SK-N-SH (cell line): ENCODE measurements around the gene PGM5. TPM values are rescaled to one million over a fixed set of nuclear protein-coding genes. Genes with fewer than 3 reads are reported as not detected.

Experiments used
- CTCF ChIA-PET: fragments of 300-600, 350-600 bp; formaldehyde crosslinking; extraction: SDS; loops from one replicate; lab custom pipeline; 2021; lab: Yijun Ruan, JAX
- POLR2A ChIA-PET: fragments of 350-600 bp; sonication (Branson Sonifier 250); formaldehyde crosslinking; extraction: SDS; loops from one replicate; lab custom pipeline; 2020; ENCODE audit warnings: antibody characterized with exemption, inconsistent platforms; lab: Yijun Ruan, JAX
- DNase-seq: peaks from one replicate; pipeline ENCODE4 v3.0.0; 2012
- H2AFZ ChIP-seq: fragments of 200-600 bp; sonication (generic); 2 replicates; pipeline ENCODE4 v1.8.1; 2016; ENCODE audit warnings: antibody characterized with exemption, mild to moderate bottlenecking, low read depth
- H3F3A ChIP-seq: fragments of 200-600 bp; sonication (generic); replicated peaks from 2 replicates; pipeline ENCODE3; 2016; ENCODE audit warnings: antibody characterized with exemption, mild to moderate bottlenecking; ENCODE audit not compliant: insufficient read depth
- H3K27ac ChIP-seq, 2 experiments: fragments of 200-500 bp in 1 of 2; fragments of 200-600 bp in 1 of 2; sonication (Bioruptor generic) in 1 of 2; sonication (generic), shearing (Covaris generic) in 1 of 2; 2 replicates each; pipeline versions ENCODE4 v1.5.1 to v1.6.1; 2014 to 2016; ENCODE audit warnings: low read depth in 2 of 2, inconsistent platforms in 1 of 2, low read length in 1 of 2, mild to moderate bottlenecking in 1 of 2, mixed read lengths in 1 of 2
- H3K27me3 ChIP-seq: fragments of 200-600 bp; sonication (generic), shearing (Covaris generic); 2 replicates; pipeline ENCODE4 v1.6.1; 2016; ENCODE audit warnings: mixed run types; ENCODE audit not compliant: insufficient read depth
- H3K36me3 ChIP-seq, 2 experiments: fragments of 200-500 bp in 1 of 2; fragments of 200-600 bp in 1 of 2; sonication (Bioruptor generic) in 1 of 2; sonication (generic) in 1 of 2; replicated peaks in 1 of 2; 2 replicates each; pipeline versions ENCODE3 to v1.5.1; 2014 to 2016; ENCODE audit warnings: low read length in 1 of 2, mild to moderate bottlenecking in 1 of 2; ENCODE audit not compliant: insufficient read depth in 2 of 2, control insufficient read depth in 1 of 2
- H3K4me1 ChIP-seq, 2 experiments: fragments of 200-500 bp in 1 of 2; fragments of 200-600 bp in 1 of 2; sonication (Bioruptor generic) in 1 of 2; sonication (generic), shearing (Covaris generic) in 1 of 2; 2 replicates each; pipeline versions ENCODE4 v1.5.1 to v1.6.1; 2014 to 2016; ENCODE audit warnings: low read depth in 1 of 2, low read length in 1 of 2, mixed run types in 1 of 2; ENCODE audit not compliant: insufficient read depth in 2 of 2, control insufficient read depth in 1 of 2
- H3K4me2 ChIP-seq: fragments of 200-600 bp; sonication (generic), shearing (Covaris generic); 2 replicates; pipeline ENCODE4 v1.6.1; 2017; ENCODE audit warnings: mixed run types
- H3K4me3 ChIP-seq, 2 experiments: fragments of 200-500 bp in 1 of 2; fragments of 200-600 bp in 1 of 2; sonication (Bioruptor generic) in 1 of 2; sonication (generic), shearing (Covaris generic) in 1 of 2; 2 replicates each; pipeline versions ENCODE4 v1.5.1 to v1.8.1; 2014 to 2016; ENCODE audit warnings: low read depth in 2 of 2, inconsistent platforms in 1 of 2, low read length in 1 of 2, mild to moderate bottlenecking in 1 of 2, mixed read lengths in 1 of 2, moderate library complexity in 1 of 2
- H3K79me2 ChIP-seq: fragments of 200-600 bp; sonication (generic); 2 replicates; pipeline ENCODE4 v1.8.1; 2017; ENCODE audit warnings: mild to moderate bottlenecking; ENCODE audit not compliant: insufficient read depth
- H3K9ac ChIP-seq: fragments of 200-600 bp; sonication (generic); 2 replicates; pipeline ENCODE4 v1.6.1; 2017; ENCODE audit warnings: mixed run types
- H3K9me2 ChIP-seq: fragments of 200-600 bp; sonication (generic); 2 replicates; pipeline ENCODE4 v1.6.1; 2017; ENCODE audit warnings: mixed run types
- H3K9me3 ChIP-seq: fragments of 200-600 bp; sonication (generic); 2 replicates; pipeline ENCODE4 v1.6.1; 2017; ENCODE audit warnings: mixed run types, mild to moderate bottlenecking, moderate library complexity
- H4K20me1 ChIP-seq: fragments of 200-600 bp; sonication (generic); 2 replicates; pipeline ENCODE4 v1.6.1; 2017; ENCODE audit warnings: mild to moderate bottlenecking, mixed run types; ENCODE audit not compliant: insufficient read depth
- CHD2 ChIP-seq: fragments of 150-350 bp; IDR thresholded peaks from 2 replicates; pipeline ENCODE4 v1.6.1; 2018; ENCODE audit warnings: low read length; ENCODE audit not compliant: partially characterized antibody
- ELF1 ChIP-seq: IDR thresholded peaks from 2 replicates; pipeline ENCODE4 v1.4.0; 2012
- EP300 ChIP-seq, 2 experiments: IDR thresholded peaks; 2 replicates each; pipeline versions ENCODE4 v1.4.0 to v1.6.1; 2012; ENCODE audit warnings: borderline replicate concordance in 1 of 2, low read depth in 1 of 2, low read length in 1 of 2
- FOSL2 ChIP-seq: IDR thresholded peaks from 2 replicates; pipeline ENCODE4 v1.4.0; 2012; ENCODE audit warnings: low read depth, mild to moderate bottlenecking, moderate library complexity, borderline replicate concordance
- GABPA ChIP-seq: IDR thresholded peaks from 2 replicates; pipeline ENCODE4 v1.4.0; 2012; ENCODE audit warnings: low read depth, mild to moderate bottlenecking
- MXI1 ChIP-seq: IDR thresholded peaks from 2 replicates; pipeline ENCODE4 v1.6.1; 2012; ENCODE audit warnings: mild to moderate bottlenecking, low read depth, low read length, improper control_type of control experiment
- NFIC ChIP-seq: IDR thresholded peaks from 2 replicates; pipeline ENCODE4 v1.4.0; 2012; ENCODE audit warnings: borderline replicate concordance
- NRF1 ChIP-seq: IDR thresholded peaks from 2 replicates; pipeline ENCODE4 v1.6.1; 2012; ENCODE audit warnings: low read depth, mild to moderate bottlenecking, low read length
- POLR2AphosphoS5 ChIP-seq: IDR thresholded peaks from 2 replicates; pipeline ENCODE4 v1.6.1; 2012; ENCODE audit warnings: low read depth, low read length
- RAD21 ChIP-seq: IDR thresholded peaks from 2 replicates; pipeline ENCODE4 v1.6.1; 2012; ENCODE audit warnings: mild to moderate bottlenecking, low read length
- RCOR1 ChIP-seq: fragments of 150-350 bp; IDR thresholded peaks from 2 replicates; pipeline ENCODE4 v1.6.1; 2017; ENCODE audit warnings: antibody characterized with exemption, low read length
- RFX5 ChIP-seq: IDR thresholded peaks from 2 replicates; pipeline ENCODE4 v1.6.1; 2012; ENCODE audit warnings: mild to moderate bottlenecking, improper control_type of control experiment, low read length
- SIN3A ChIP-seq: IDR thresholded peaks from 2 replicates; pipeline ENCODE4 v1.6.1; 2012; ENCODE audit warnings: low read depth, mild to moderate bottlenecking, low read length, moderate library complexity, borderline replicate concordance
- TEAD4 ChIP-seq: IDR thresholded peaks from 2 replicates; pipeline ENCODE4 v1.4.0; 2012; ENCODE audit warnings: mild to moderate bottlenecking, borderline replicate concordance; ENCODE audit not compliant: insufficient read depth
- WGBS: methylation state at CpG from one replicate; pipeline ENCODE4 v1.1.6; 2017; ENCODE audit warnings: low lambda C conversion rate; 5-methylcytosine and 5-hydroxymethylcytosine counted together
- polyA plus RNA-seq, 3 experiments: library from polyadenylated mRNA; depleted of rRNA; stranded (reverse); fragments of >200 nt; gene quantifications; 2 replicates each; pipeline ENCODE4 v1.2.3, GENCODE V29; 2012
- TF ChIP-seq, protein P1 (sequence below): fragments of 200-600 bp; sonication (generic); IDR thresholded peaks from 2 replicates; pipeline ENCODE4 v1.6.1; 2017; ENCODE audit warnings: antibody characterized with exemption, mild to moderate bottlenecking, moderate library complexity
- TF ChIP-seq, protein P2 (sequence below): fragments of 150-350 bp; IDR thresholded peaks from 2 replicates; pipeline ENCODE4 v1.6.1; 2017; ENCODE audit warnings: antibody characterized with exemption, low read length, low read depth, borderline replicate concordance
- TF ChIP-seq, protein P3 (sequence below): IDR thresholded peaks from 2 replicates; pipeline ENCODE4 v1.6.1; 2012; ENCODE audit warnings: mild to moderate bottlenecking, low read depth, low read length, moderate library complexity
- TF ChIP-seq, protein P4 (sequence below): IDR thresholded peaks from 2 replicates; pipeline ENCODE4 v1.4.0; 2012; ENCODE audit warnings: low read depth, borderline replicate concordance

The PGM5 gene
- polyA plus RNA-seq, 1 of the 3 experiments (the other 2 are of a cell fraction) = not detected

DNA sequence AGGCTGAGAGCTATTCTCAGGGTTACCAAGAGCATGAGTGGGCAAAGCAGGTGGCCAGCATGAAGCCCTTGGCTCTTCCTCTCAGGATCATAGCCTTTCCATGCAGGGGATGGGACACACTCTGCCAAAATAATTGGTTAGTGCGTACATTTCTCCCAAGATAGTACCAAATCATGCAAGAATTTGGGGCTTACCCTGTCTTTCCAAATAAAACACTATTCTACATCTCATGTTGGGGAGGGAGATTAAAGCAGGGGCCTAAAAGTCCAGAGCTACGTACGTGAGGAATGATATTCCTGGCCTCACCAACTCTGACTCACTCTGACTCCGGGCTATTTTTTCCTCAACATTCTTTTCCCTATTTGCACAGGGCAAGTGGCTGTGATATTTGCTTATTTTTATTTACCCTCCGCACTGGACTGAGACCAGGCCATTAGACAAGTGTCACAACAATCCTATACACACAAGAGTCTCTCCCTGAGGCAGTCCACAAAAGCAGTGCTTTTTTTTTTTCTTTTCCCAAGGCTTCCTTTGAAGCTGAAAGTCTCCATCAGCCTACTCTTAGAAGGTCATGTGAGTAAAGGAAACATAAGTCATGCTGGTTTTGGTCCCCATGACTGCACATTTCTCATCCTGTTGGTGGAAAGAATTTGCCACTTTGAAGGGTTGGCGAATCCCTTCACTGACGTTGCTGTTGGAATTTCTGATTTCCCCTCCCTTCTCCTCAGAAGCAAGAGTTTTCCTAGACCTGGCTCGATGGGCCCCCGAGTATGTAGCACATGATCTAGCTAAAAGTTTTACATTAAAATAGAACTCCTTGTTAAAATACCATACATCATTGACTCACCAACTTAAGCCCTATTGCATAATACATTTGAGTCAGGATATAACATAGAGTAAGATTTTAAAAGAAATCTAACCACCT lies 144.3 kb downstream of the PGM5 start:
- no peak for TF ChIP-seq RCOR1
- no peak for TF ChIP-seq RAD21
- no peak for TF ChIP-seq ELF1
- TF ChIP-seq, protein P1, sequence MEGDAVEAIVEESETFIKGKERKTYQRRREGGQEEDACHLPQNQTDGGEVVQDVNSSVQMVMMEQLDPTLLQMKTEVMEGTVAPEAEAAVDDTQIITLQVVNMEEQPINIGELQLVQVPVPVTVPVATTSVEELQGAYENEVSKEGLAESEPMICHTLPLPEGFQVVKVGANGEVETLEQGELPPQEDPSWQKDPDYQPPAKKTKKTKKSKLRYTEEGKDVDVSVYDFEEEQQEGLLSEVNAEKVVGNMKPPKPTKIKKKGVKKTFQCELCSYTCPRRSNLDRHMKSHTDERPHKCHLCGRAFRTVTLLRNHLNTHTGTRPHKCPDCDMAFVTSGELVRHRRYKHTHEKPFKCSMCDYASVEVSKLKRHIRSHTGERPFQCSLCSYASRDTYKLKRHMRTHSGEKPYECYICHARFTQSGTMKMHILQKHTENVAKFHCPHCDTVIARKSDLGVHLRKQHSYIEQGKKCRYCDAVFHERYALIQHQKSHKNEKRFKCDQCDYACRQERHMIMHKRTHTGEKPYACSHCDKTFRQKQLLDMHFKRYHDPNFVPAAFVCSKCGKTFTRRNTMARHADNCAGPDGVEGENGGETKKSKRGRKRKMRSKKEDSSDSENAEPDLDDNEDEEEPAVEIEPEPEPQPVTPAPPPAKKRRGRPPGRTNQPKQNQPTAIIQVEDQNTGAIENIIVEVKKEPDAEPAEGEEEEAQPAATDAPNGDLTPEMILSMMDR = no peak
- TF ChIP-seq POLR2AphosphoS5 = no peak
- TF ChIP-seq TEAD4 = no peak
- TF ChIP-seq NFIC = no peak
- no peak for TF ChIP-seq GABPA
- TF ChIP-seq SIN3A = no peak
- H3K79me2 ChIP-seq = no peaks in the 10 kb centered on the region
- no peak overlapping the region for H3K9ac ChIP-seq
- no peak overlapping the region for H3K27ac ChIP-seq
- H4K20me1 ChIP-seq = no peaks in the 10 kb centered on the region
- H3K27me3 ChIP-seq = no peaks in the 10 kb centered on the region
- H3K9me2 ChIP-seq = no peaks in the 10 kb centered on the region
- CTCF ChIA-PET = no interaction called here
- H2AFZ ChIP-seq = no peak overlapping the region
- no peak overlapping the region for H3K4me3 ChIP-seq
- POLR2A ChIA-PET = no interaction called here
- H3K36me3 ChIP-seq = no peaks in the 10 kb centered on the region
- 2% methylated on average over 9 of the region's 9 CpGs for WGBS
- H3F3A ChIP-seq = no peaks in the 10 kb centered on the region
- H3K4me2 ChIP-seq = peak overlapping the region; percentile 41; the same call in 1 of the 2 replicates
- no peak for DNase-seq
- no peaks in the 10 kb centered on the region for H3K9me3 ChIP-seq
- H3K4me1 ChIP-seq = no peaks in the 10 kb centered on the region

DNA sequence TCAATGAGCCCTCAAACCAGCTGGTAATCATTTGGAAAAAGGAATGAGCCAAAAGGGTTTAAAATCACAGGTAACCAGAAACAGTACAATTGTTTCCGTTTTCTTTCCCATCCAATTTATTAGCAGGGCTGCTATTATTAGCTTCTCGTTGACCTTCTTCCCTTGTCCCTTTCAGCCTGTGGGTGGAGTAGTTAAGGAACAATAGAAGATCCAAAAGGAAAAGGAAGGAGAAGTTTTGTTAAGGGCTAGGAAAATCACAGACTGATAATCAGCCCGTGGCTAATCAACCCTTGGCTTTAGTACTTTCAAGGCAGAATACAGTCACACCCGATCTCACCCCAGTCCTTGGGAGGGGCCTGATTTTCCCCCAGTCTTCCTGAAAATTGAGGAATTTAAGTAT lies 145.9 kb downstream of the PGM5 start:
- POLR2A ChIA-PET = no interaction called here
- CTCF ChIA-PET = no interaction called here
- no peak overlapping the region for H3K4me2 ChIP-seq
- TF ChIP-seq EP300 (IDR thresholded peaks at IDR 0.05; ENCODE audit: borderline replicate concordance in 1 of 2, low read depth in 1 of 2, low read length in 1 of 2) (no peak), FOSL2 (no peak), RFX5 (no peak), NFIC (no peak), CHD2 (no peak), POLR2AphosphoS5 (no peak), MXI1 (no peak), SIN3A (no peak), NRF1 (no peak), RAD21 (no peak)
- TF ChIP-seq, protein P2, sequence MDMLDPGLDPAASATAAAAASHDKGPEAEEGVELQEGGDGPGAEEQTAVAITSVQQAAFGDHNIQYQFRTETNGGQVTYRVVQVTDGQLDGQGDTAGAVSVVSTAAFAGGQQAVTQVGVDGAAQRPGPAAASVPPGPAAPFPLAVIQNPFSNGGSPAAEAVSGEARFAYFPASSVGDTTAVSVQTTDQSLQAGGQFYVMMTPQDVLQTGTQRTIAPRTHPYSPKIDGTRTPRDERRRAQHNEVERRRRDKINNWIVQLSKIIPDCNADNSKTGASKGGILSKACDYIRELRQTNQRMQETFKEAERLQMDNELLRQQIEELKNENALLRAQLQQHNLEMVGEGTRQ = no peak
- TF ChIP-seq, protein P3, sequence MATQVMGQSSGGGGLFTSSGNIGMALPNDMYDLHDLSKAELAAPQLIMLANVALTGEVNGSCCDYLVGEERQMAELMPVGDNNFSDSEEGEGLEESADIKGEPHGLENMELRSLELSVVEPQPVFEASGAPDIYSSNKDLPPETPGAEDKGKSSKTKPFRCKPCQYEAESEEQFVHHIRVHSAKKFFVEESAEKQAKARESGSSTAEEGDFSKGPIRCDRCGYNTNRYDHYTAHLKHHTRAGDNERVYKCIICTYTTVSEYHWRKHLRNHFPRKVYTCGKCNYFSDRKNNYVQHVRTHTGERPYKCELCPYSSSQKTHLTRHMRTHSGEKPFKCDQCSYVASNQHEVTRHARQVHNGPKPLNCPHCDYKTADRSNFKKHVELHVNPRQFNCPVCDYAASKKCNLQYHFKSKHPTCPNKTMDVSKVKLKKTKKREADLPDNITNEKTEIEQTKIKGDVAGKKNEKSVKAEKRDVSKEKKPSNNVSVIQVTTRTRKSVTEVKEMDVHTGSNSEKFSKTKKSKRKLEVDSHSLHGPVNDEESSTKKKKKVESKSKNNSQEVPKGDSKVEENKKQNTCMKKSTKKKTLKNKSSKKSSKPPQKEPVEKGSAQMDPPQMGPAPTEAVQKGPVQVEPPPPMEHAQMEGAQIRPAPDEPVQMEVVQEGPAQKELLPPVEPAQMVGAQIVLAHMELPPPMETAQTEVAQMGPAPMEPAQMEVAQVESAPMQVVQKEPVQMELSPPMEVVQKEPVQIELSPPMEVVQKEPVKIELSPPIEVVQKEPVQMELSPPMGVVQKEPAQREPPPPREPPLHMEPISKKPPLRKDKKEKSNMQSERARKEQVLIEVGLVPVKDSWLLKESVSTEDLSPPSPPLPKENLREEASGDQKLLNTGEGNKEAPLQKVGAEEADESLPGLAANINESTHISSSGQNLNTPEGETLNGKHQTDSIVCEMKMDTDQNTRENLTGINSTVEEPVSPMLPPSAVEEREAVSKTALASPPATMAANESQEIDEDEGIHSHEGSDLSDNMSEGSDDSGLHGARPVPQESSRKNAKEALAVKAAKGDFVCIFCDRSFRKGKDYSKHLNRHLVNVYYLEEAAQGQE = no peak
- TF ChIP-seq, protein P4, sequence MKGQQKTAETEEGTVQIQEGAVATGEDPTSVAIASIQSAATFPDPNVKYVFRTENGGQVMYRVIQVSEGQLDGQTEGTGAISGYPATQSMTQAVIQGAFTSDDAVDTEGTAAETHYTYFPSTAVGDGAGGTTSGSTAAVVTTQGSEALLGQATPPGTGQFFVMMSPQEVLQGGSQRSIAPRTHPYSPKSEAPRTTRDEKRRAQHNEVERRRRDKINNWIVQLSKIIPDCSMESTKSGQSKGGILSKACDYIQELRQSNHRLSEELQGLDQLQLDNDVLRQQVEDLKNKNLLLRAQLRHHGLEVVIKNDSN = no peak

More for the DNA sequence above, 145.9 kb downstream of the PGM5 start:
- Histone ChIP-seq H2AFZ (no peak overlapping the region), H3F3A (no peaks in the 10 kb centered on the region), H3K9ac (no peak overlapping the region), H3K4me1 (no peaks in the 10 kb centered on the region), H3K36me3 (no peaks in the 10 kb centered on the region), H4K20me1 (no peaks in the 10 kb centered on the region), H3K4me3 (no peak overlapping the region), H3K9me2 (no peaks in the 10 kb centered on the region), H3K9me3 (no peaks in the 10 kb centered on the region), H3K27ac (no peak overlapping the region), H3K27me3 (no peaks in the 10 kb centered on the region), H3K79me2 (no peaks in the 10 kb centered on the region)
- DNase-seq = no peak
- 11% methylated on average over 4 of the region's 4 CpGs for WGBS
